Pancreas (tissue), 10 donors: ENCODE data around the gene EHBP1. TPM values are rescaled to one million over a fixed set of nuclear protein-coding genes. Genes with fewer than 3 reads are reported as not detected.

ENCODE experiments used
- ATAC-seq, 4 donors: fragments of 200-7000 bp; cut with Tn5 transposase; one replicate each; pipeline versions ENCODE4 v1.8.0 to v1.9.1; 2020; ENCODE audit warnings: mild to moderate bottlenecking in 4 of 4, moderate library complexity in 4 of 4
- DNase-seq, 6 donors: peaks; one replicate each; pipeline ENCODE4 v3.0.0-alpha.2; 2020
- FAIRE-seq: peaks from 2 replicates; lab custom pipeline; 2012; peaks lifted over from hg19 to GRCh38; lab: Jason Lieb, UNC
- H3K27ac ChIP-seq, 4 donors: fragments of 200-600 bp; sonication (generic); 1 replicate in 3 of 4; 2 replicates in 1 of 4; pipeline versions ENCODE4 v1.5.0 to v1.8.0; 2020
- H3K27me3 ChIP-seq, 4 donors: fragments of 200-600 bp; one replicate each; pipeline ENCODE4 v1.8.0; 2021
- H3K36me3 ChIP-seq, 3 donors: fragments of 200-600 bp; sonication (generic) in 1 of 3; one replicate each; pipeline versions ENCODE4 v1.5.0 to v1.8.0; 2020 to 2021
- H3K4me1 ChIP-seq, 3 donors: fragments of 200-600 bp; one replicate each; pipeline ENCODE4 v1.8.0; 2021
- H3K4me3 ChIP-seq, 4 donors: fragments of 200-600 bp; sonication (generic) in 2 of 4; one replicate each; pipeline versions ENCODE4 v1.5.0 to v1.8.0; 2020 to 2021
- H3K9me3 ChIP-seq, 4 donors: fragments of 200-600 bp; one replicate each; pipeline ENCODE4 v1.8.0; 2021
- CTCF ChIP-seq, 4 donors: fragments of 200-600 bp; sonication (generic) in 3 of 4; IDR thresholded peaks; one replicate each; pipeline versions ENCODE4 v1.5.0 to v1.8.0; 2021; ENCODE audit warnings: antibody characterized with exemption in 4 of 4
- WGBS, 2 donors: extraction: QIAGEN DNeasy Blood & Tissue Kit; methylation state at CpG; one replicate each; pipeline ENCODE4 v1.1.7; 2013; 5-methylcytosine and 5-hydroxymethylcytosine counted together
- intact Hi-C, 3 donors: fragments of 100-400 bp; cut with DNase I; formaldehyde crosslinking; loops; one replicate each; pipeline versions ENCODE4 v1.11.1 to v1.14.2; 2022
- polyA plus RNA-seq, 2 donors: library from polyadenylated mRNA; stranded (reverse); fragments of 200-250 nt; gene quantifications; one replicate each; pipeline ENCODE4 v1.2.3, GENCODE V29; 2013
- total RNA-seq, 6 donors: library from RNA; stranded (reverse); fragmentation: NEBNext Ultra II Directional in 4 of 6; extraction: Animal tissue kit (Norgen Biotek cat#: 25700) in 4 of 6; gene quantifications; one replicate each; pipeline versions ENCODE4 v1.2.1 to v1.2.4, GENCODE V29; 2021 to 2023
- donor health status: healthy with polysubstance abuse.
- donor health status: DM: no; HTN: no; CAD: no; lungs with moderate emphysema.
- donor health status: DM: no; HTN: no; CAD: no.
- donor health status: control.
- donor health status: control.
- donor health status: Bipolar disorder and iron deficiency.
- donor health status: DM: yes; HTN: yes; CAD: no.
- donor health status: DM: no; HTN: no; CAD: no.
- donor health status: DM: no; HTN: no; CAD: no.
- donor health status: DM: yes; HTN: yes; CAD: no.

Gene EHBP1
- total and polyA plus RNA-seq, 8 donors = 7.1 to 34.6 (median 21.1) TPM

- DNase-seq (no peak), FAIRE-seq (no peak), ATAC-seq (no peak)
- H3K27ac ChIP-seq = no peak overlapping the region
- H3K4me3 ChIP-seq = no peak overlapping the region
- TF ChIP-seq CTCF (IDR thresholded peaks at IDR 0.05) = no peak
- 99 to 100% methylated on average over 3 of the region's 3 CpGs for WGBS, 2 donors
- intact Hi-C loops = no loop called here
- peaks cover 4 to 11% (median 6%) of the 10 kb centered on the region in 3 donors for H3K4me1 ChIP-seq
- H3K9me3 ChIP-seq = no peaks in the 10 kb centered on the region
- H3K36me3 ChIP-seq = no peaks in the 10 kb centered on the region
- H3K27me3 ChIP-seq = no peaks in the 10 kb centered on the region
These were observed 60.3 kb downstream of the EHBP1 start for GRCh38 chr2:62765619-62766376.

GRCh38 chr2:62768615-62769014, 63.1 kb downstream of the EHBP1 start:
- WGBS, 2 donors = 71 to 73% methylated on average over 3 of the region's 3 CpGs
- Histone ChIP-seq H3K4me3 (no peak overlapping the region), H3K4me1 (no peaks in the 10 kb centered on the region), H3K27ac (no peak overlapping the region), H3K36me3 (no peaks in the 10 kb centered on the region), H3K9me3 (no peaks in the 10 kb centered on the region), H3K27me3 (no peaks in the 10 kb centered on the region)
- DNase-seq (no peak), FAIRE-seq (no peak), ATAC-seq (no peak)
- intact Hi-C loops = no loop called here
- TF ChIP-seq CTCF (IDR thresholded peaks at IDR 0.05) = no peak

GRCh38 chr2:62770629-62771028, 65.1 kb downstream of the EHBP1 start:
- DNase-seq (no peak), ATAC-seq (no peak), FAIRE-seq (no peak)
- intact Hi-C loops = loop anchor here in 1 of 3 donors (10.0 kb wide), 1 partner anchor 316 kb away; no protein-coding TSS in a partner anchor
- Histone ChIP-seq H3K4me3 (no peak overlapping the region), H3K9me3 (no peaks in the 10 kb centered on the region), H3K27me3 (no peaks in the 10 kb centered on the region), H3K27ac (no peak overlapping the region), H3K36me3 (no peaks in the 10 kb centered on the region), H3K4me1 (peaks cover 0 to 5% (median 0%) of the 10 kb centered on the region in 3 donors)
- 72 to 73% methylated on average over 4 of the region's 4 CpGs for WGBS, 2 donors
- TF ChIP-seq CTCF (IDR thresholded peaks at IDR 0.05) = no peak

GRCh38 chr2:62774555-62775366, 69.2 kb downstream of the EHBP1 start:
- H3K27ac ChIP-seq = no peak overlapping the region
- peak in 3 of 4 donors; percentile 70 to 80 (median 73) for TF ChIP-seq CTCF (IDR thresholded peaks at IDR 0.05)
- H3K4me3 ChIP-seq = no peak overlapping the region
- ATAC-seq (peak; percentile 90 to 94 (median 92)), DNase-seq (peak in 2 of 6 donors; percentile 10 to 36), FAIRE-seq (peak; percentile 96)
- intact Hi-C loops = loop anchor here (5.0 to 10.0 kb wide), 2 partner anchors 317 to 320 kb away; no protein-coding TSS in a partner anchor
- peaks cover 0 to 5% (median 0%) of the 10 kb centered on the region in 3 donors for H3K4me1 ChIP-seq
- WGBS, 2 donors = 51 to 56% methylated on average over 5 of the region's 5 CpGs
- no peaks in the 10 kb centered on the region for H3K27me3 ChIP-seq
- H3K9me3 ChIP-seq = no peaks in the 10 kb centered on the region
- no peaks in the 10 kb centered on the region for H3K36me3 ChIP-seq
